GM08714 (cell line): ENCODE measurements around the gene ZNF81.
"Not testable (repeated sequence)": the region's sequence is repeated elsewhere in the genome, so short reads cannot be mapped to it uniquely, and the experiment has no call there.

Source experiments
- H3K4me3 ChIP-seq: fragments of 200-500 bp; sonication (Bioruptor generic); 2 replicates; pipeline ENCODE4 v1.5.1; 2014; ENCODE audit warnings: mild to moderate bottlenecking, low read length, inconsistent platforms
- ZNF274 ChIP-seq: IDR thresholded peaks from 2 replicates; pipeline ENCODE4 v1.6.1; 2012; ENCODE audit warnings: mild to moderate bottlenecking, low read depth, low read length

Gene ZNF81

DNA sequence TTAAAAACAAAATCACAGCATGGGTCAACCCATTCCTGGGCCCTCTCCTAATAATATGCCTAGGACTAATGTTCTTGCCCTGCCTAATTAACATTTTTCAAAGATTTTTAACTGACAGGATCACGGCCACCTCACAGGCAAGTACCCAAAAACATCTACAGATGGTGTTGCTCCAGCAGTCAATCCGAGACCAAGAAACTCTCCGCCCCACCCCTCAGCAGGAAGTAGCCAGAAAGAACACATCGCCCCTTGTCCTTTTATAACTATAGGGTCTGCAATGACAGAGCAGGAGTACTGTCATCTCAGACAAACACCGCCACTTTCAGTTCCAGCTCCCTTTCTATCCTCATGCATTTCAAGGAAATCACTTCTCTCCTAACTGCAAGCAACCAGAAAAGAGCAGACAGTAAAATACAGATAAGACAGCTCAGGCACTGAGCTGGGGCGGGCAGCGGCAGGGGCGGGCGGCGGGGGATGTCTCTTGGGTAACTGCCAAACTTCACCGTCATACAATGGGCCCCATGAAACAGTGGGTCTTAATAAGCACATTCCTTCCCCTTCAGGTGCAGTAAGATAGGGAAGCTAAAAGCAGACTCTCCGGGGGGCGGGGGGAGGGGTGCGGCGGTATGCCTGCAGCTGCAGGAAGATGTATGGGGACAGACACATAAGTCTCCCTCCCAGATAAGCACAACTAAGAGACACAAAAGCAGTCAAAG, 99.7 kb downstream of the ZNF81 start:
- no peak for TF ChIP-seq ZNF274
- peak overlapping the region; percentile 40; the same call in 1 of the 2 replicates for H3K4me3 ChIP-seq

DNA sequence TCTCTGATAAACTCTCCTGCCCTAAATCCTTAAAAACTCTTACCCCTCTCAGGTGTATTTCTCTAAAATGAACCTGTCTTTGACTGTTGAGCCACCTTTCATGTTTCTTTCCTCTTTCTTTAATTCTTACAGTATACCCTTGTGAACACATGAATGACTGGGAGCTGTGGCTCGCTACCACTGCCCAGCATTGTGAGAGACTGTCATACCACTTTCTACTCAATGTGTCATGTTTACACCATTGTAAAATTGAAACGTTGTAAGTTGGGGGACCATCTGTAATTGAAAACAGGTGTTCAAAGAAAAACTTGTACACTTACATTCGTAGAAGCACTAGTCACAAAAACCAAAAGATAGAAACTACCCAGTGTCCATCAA, 100.2 kb downstream of the ZNF81 start:
- TF ChIP-seq ZNF274: no peak
- H3K4me3 ChIP-seq: no peak overlapping the region; the same call in 1 of the 2 replicates

DNA sequence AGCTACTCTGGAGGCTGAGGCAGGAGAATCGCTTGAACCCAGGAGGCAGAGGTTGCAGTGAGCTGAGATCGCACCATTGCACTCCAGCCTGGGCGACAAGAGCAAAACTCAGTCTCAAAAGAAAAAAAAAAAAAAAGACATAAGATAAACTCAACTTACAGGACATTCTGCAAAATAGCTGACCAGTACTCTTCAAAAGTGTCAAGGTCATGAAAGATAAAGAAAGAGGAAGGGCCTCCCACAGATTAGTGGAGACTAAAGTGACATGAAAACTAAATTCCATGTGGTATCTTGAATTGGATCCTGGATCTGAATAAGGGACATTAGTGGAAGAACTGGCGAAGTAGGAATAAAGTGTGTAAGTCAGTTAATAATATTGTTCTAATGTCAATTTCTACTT, 103.7 kb downstream of the ZNF81 start:
- no peak overlapping the region for H3K4me3 ChIP-seq
- TF ChIP-seq ZNF274: no peak

DNA sequence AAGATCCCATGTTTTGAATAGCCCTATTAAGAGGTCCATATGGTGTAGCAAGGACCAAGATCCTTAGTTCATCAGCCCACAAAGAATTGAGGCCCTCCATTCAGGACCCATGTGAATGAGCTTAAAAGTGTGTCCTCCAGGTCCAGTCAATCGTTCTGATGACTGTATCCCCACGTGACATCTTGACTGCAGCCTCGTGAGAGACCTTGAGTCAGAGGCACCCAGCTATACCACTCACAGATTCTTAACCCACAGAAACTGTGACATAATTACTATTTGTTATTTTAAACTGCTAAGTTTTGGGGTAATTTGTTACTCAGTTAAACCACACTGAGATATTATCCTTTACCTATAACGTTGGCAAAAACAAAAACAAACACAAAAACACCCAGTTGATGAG, 104.7 kb downstream of the ZNF81 start:
- no peak overlapping the region for H3K4me3 ChIP-seq
- TF ChIP-seq ZNF274: no peak

DNA sequence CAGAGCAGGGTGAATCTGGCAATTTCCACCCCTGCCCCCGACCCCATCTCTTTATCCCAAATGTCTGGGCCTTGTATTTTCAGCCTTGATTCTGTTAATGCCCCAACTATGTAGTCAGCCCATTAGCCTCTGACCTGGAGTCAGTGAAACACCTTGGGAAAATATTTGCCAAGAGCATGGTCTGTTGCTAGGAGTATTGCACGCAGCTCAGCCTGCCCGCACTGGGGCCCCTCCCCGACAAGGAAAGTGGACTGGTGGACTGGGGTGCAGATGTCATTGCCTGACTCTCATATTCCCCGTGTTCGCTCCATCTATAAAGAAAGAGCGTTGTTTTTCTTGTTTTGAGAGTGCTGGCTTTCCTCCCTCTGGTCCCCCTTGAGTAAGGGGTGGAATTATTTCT, 118.6 kb downstream of the ZNF81 start:
- H3K4me3 ChIP-seq: not testable (repeated sequence)

DNA sequence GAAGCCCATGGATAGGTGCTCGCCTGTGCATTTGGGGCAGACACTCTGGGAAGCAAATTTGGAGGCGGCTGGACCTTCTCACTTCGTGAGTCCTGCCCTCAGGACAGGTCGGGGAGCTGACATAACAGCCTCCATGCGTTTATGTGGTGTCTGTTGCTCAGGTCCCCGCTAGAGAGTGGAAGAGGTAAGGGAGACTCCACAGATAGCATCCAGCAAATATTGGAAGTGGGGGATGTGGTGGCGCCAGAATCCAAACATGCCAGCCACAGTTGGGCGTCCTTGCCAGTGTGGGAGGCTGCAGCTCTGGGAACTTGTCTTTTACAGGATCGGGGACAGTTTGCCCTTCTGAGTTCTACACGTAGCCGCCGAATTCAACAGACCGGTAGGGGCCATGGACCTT, 119.3 kb downstream of the ZNF81 start:
- no peak for TF ChIP-seq ZNF274
- no peak overlapping the region for H3K4me3 ChIP-seq

DNA sequence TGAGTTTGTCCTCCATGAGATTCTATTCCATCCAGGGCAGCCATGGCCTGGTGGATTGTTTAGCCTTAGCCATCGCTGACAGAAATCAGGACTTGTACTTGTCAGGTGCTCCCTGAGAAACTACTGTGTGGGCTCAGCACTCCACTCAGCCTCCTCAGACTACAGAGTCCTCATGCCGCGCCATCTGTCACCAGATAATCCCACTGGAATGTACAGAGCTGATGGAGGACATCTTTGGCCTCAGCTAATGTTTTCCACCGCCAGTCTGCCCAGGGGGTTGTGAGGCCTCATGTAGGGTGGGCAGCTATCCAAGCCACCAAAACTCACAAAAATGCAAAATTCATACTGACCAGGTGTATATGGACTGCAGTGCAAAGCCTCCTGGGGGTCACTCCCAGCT, 121.5 kb downstream of the ZNF81 start:
- not testable (repeated sequence) for H3K4me3 ChIP-seq

DNA sequence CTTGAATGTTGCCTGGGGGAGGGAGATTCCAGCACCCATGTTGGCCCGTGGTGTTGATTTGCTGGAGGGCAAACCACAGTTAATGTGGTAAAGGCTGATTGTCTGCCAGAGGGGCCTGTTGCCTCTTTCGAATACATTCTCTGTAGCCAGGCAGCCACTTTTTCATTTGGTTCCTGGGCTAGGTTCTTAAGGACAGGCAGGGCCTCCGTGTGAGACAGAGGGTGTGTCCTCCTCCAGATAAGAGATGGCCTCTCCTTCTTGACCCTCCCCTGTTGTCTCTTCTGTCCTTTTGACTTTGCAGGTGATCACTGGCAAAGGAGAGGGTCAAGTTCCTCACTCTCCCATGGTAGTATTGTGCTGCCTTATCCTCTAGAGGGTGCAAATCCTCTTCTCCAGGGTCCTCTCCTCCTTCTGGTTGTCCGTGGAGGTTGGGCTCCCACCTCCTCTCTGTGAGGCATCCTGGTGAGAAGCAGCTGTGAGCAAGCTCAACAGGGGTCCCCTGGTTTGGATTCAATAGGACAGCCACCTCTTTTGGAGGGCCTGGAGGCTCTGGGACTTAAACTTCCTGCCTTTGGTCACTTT, 122.2 kb downstream of the ZNF81 start:
- no peak for TF ChIP-seq ZNF274
- H3K4me3 ChIP-seq: no peak overlapping the region

DNA sequence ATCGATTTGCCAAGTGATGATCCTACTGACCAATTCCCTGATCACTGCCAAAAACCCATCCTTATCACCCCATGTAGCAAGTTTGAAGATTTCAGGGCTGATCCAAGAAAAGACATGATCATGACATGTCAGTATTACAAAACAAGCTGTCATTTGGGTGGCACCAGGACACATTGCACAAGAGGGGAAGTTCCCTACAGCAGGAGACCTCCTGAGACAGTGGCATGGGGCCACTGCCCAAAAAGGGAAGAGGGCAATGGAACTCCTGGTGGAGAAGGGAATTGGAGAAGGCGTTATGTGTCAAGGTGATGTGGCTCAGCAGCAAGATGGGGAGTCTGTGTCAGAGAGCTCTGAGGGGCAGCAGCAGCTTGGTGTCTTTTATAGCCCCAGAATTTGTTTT, 123.7 kb downstream of the ZNF81 start:
- no peak for TF ChIP-seq ZNF274
- H3K4me3 ChIP-seq: no peak overlapping the region

DNA sequence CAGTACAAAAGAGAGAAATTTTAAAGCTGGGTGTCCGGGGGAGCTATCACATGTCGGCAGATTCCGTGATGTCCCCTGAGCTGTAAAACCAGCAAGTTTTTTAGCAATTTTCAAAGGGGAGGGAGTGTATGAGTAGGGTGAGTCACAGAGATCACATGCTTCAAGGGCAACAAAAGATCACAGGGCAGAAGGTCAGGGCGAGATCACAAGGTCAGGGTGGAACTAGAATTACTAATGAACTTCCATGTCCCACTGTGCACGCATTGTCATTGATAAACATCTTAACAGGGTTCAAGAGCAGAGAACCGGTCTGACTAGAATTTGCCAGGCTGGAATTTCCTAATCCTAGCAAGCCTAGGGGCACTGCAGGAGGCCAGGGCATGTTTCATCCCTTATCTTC, 125.1 kb downstream of the ZNF81 start:
- H3K4me3 ChIP-seq: not testable (repeated sequence)

DNA sequence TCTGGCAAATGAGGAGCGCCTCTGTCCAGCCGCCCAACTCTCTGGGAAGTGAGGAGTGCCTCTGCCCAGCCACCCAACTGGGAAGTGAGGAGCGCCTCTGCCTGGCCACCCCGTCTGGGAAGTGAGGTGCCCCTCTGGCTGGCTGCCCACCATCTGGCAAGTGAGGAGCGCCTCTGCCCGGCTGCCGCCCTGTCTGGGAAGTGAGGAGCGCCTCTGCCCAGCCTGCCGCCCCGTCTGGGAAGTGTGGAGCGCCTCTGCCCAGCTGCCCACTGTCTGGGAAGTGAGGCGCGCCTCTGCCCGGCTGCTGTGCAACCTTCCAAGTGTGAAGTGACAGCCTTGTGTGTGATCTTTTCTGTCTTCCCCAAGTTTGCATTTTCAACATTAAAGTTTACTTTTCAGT, 128.8 kb downstream of the ZNF81 start:
- not testable (repeated sequence) for H3K4me3 ChIP-seq
